22Rv1 (cell line): ENCODE results near the gene DNAAF8.

Experiments used
- ZFX ChIP-seq: fragments of 450-650 bp; IDR thresholded peaks from 2 replicates; pipeline ENCODE4 v1.6.1; 2017; ENCODE audit warnings: antibody characterized with exemption, borderline replicate concordance
- TF ChIP-seq, protein P1 (sequence below): fragments of 450-650 bp; IDR thresholded peaks from 2 replicates; pipeline ENCODE4 v1.5.1; 2017; ENCODE audit warnings: mild to moderate bottlenecking

DNA sequence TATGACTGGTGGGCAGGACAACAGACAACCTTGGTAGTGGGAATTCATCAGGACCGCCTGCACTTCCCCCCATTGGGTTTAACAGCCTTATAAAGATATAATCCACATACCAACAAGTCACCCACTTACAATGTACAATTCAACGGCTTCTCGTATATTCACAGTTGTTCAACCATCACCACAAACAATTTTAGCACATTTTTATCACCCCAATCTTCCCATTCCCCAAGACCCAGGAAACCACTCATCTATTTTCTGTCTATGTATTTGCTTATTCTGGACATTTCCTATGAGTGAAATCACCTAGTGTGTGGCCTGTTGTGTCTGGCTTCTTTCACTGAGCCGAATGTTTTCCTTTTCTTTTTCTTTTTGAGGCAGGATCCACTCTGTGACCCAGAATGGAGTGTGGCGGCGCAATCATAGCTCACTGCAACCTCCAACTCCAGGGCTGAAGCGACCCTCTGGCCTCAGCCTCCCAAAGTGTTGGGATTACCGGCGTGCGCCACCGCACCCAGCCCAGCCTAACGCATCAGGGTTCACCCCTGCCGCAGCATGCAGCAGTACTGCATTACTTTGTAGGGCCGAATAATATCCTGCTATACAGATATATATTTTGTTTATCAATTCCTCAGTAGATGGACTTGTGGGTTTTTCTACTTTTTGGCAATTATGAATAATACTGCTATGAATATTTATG, 11.1 kb upstream of the DNAAF8 start:
- TF ChIP-seq, protein P1, sequence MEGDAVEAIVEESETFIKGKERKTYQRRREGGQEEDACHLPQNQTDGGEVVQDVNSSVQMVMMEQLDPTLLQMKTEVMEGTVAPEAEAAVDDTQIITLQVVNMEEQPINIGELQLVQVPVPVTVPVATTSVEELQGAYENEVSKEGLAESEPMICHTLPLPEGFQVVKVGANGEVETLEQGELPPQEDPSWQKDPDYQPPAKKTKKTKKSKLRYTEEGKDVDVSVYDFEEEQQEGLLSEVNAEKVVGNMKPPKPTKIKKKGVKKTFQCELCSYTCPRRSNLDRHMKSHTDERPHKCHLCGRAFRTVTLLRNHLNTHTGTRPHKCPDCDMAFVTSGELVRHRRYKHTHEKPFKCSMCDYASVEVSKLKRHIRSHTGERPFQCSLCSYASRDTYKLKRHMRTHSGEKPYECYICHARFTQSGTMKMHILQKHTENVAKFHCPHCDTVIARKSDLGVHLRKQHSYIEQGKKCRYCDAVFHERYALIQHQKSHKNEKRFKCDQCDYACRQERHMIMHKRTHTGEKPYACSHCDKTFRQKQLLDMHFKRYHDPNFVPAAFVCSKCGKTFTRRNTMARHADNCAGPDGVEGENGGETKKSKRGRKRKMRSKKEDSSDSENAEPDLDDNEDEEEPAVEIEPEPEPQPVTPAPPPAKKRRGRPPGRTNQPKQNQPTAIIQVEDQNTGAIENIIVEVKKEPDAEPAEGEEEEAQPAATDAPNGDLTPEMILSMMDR = no peak
- no peak for TF ChIP-seq ZFX
